Neural progenitor cell (in vitro differentiated cells): ENCODE results near the gene TMTC3. TPM values are rescaled to one million over a fixed set of nuclear protein-coding genes. Genes with fewer than 3 reads are reported as not detected.

Experiments used
- DNase-seq: peaks from one replicate; pipeline ENCODE4 v3.0.0-alpha.2; 2016; ENCODE audit warnings: low spot score
- H2AFZ ChIP-seq: fragments of 200-600 bp; sonication (generic); replicated peaks from 2 replicates; pipeline ENCODE4 v1.6.1; 2016; ENCODE audit warnings: antibody characterized with exemption
- H3F3A ChIP-seq: fragments of 200-600 bp; sonication (generic); 2 replicates; pipeline ENCODE4 v1.6.1; 2016; ENCODE audit warnings: antibody characterized with exemption, low read depth
- H3K27ac ChIP-seq: fragments of 200-600 bp; sonication (generic); 2 replicates; pipeline ENCODE4 v1.5.1; 2016; ENCODE audit warnings: mild to moderate bottlenecking
- H3K27me3 ChIP-seq: fragments of 200-600 bp; sonication (generic); 2 replicates; pipeline ENCODE4 v1.6.1; 2016; ENCODE audit warnings: mild to moderate bottlenecking, moderate library complexity
- H3K36me3 ChIP-seq: fragments of 200-600 bp; sonication (generic); 2 replicates; pipeline ENCODE4 v1.5.1; 2016
- H3K4me1 ChIP-seq: fragments of 200-600 bp; sonication (generic); 2 replicates; pipeline ENCODE4 v1.6.1; 2016; ENCODE audit warnings: mixed run types
- H3K4me2 ChIP-seq: fragments of 200-600 bp; sonication (generic); 2 replicates; pipeline ENCODE4 v1.6.1; 2016
- H3K4me3 ChIP-seq: fragments of 200-600 bp; sonication (generic); 2 replicates; pipeline ENCODE4 v1.5.1; 2016
- H3K79me2 ChIP-seq: fragments of 200-600 bp; sonication (generic); 2 replicates; pipeline ENCODE4 v1.6.1; 2016; ENCODE audit warnings: low read depth
- H3K9ac ChIP-seq: fragments of 200-600 bp; sonication (generic); 2 replicates; pipeline ENCODE4 v1.6.1; 2016
- H3K9me3 ChIP-seq: fragments of 200-600 bp; sonication (generic); 2 replicates; pipeline ENCODE4 v1.5.1; 2016; ENCODE audit warnings: low read depth
- H4K20me1 ChIP-seq: fragments of 200-600 bp; sonication (generic); 2 replicates; pipeline ENCODE4 v1.6.1; 2016; ENCODE audit warnings: low read depth
- H3K27ac Mint-ChIP-seq: 3 replicates; pipeline ENCODE4 v1.8.0; 2021; ENCODE audit warnings: mixed read lengths
- H3K27me3 Mint-ChIP-seq: 2 replicates; pipeline ENCODE4 v1.8.0; 2022; ENCODE audit warnings: low read depth, mild to moderate bottlenecking, inconsistent platforms, moderate library complexity, mixed read lengths; ENCODE audit not compliant: insufficient read depth
- H3K36me3 Mint-ChIP-seq: 3 replicates; pipeline ENCODE4 v1.8.0; 2021; ENCODE audit warnings: mixed read lengths
- H3K4me1 Mint-ChIP-seq: 3 replicates; pipeline ENCODE4 v1.8.0; 2021; ENCODE audit warnings: mixed read lengths
- H3K4me3 Mint-ChIP-seq: 3 replicates; pipeline ENCODE4 v1.8.0; 2021; ENCODE audit warnings: mild to moderate bottlenecking, moderate library complexity, mixed read lengths
- H3K9me3 Mint-ChIP-seq: 3 replicates; pipeline ENCODE4 v1.8.0; 2020; ENCODE audit warnings: mixed read lengths
- CTCF ChIP-seq: fragments of 200-600 bp; sonication (generic); IDR thresholded peaks from 2 replicates; pipeline ENCODE4 v1.5.1; 2017; ENCODE audit warnings: antibody characterized with exemption, mild to moderate bottlenecking
- EZH2 ChIP-seq: fragments of 200-600 bp; sonication (generic); IDR thresholded peaks from 2 replicates; pipeline ENCODE4 v1.6.1; 2017; ENCODE audit warnings: antibody characterized with exemption, mild to moderate bottlenecking, moderate library complexity
- EZH2phosphoT487 ChIP-seq: fragments of 200-600 bp; sonication (generic); IDR thresholded peaks from 2 replicates; pipeline ENCODE4 v1.6.1; 2017; ENCODE audit warnings: antibody characterized with exemption
- total RNA-seq: library from RNA; depleted of rRNA; stranded (reverse); fragments of >200 nt; gene quantifications from 2 replicates; pipeline ENCODE4 v1.2.3, GENCODE V29; 2015; ENCODE audit warnings: low replicate concordance

The TMTC3 gene
- total RNA-seq, 1 donor from 2014 or later: 38.9 TPM

- TF ChIP-seq EZH2phosphoT487: no peak
- no peak for TF ChIP-seq CTCF
- TF ChIP-seq EZH2: no peak
- Histone ChIP-seq H3K79me2 (peaks cover 69% of the 10 kb centered on the region), H3K4me1 (peaks cover 38% of the 10 kb centered on the region), H4K20me1 (peaks cover 3% of the 10 kb centered on the region), H3F3A (no peaks in the 10 kb centered on the region), H3K9me3 (no peaks in the 10 kb centered on the region), H3K4me3 (no peak overlapping the region), H2AFZ (no peak overlapping the region), H3K36me3 (no peaks in the 10 kb centered on the region), H3K27me3 (no peaks in the 10 kb centered on the region), H3K27ac (no peak overlapping the region), H3K4me2 (peak overlapping the region; percentile 20), H3K9ac (no peak overlapping the region)
- peaks cover 4% of the 10 kb centered on the region for H3K36me3 Mint-ChIP-seq
- H3K4me3 Mint-ChIP-seq: no peak overlapping the region
- no peak overlapping the region for H3K27ac Mint-ChIP-seq
- no peaks in the 10 kb centered on the region for H3K27me3 Mint-ChIP-seq
- no peaks in the 10 kb centered on the region for H3K9me3 Mint-ChIP-seq
- DNase-seq: no peak
- H3K4me1 Mint-ChIP-seq: peaks cover 30% of the 10 kb centered on the region
Observed at GRCh38 chr12:88145567-88146505, 3.7 kb downstream of the TMTC3 start.

GRCh38 chr12:88150063-88150462 is 8.0 kb downstream of the TMTC3 start:
- H3K4me3 ChIP-seq: no peak overlapping the region
- Mint-ChIP-seq H3K9me3 (no peaks in the 10 kb centered on the region), H3K4me1 (peaks cover 12% of the 10 kb centered on the region), H3K4me3 (no peak overlapping the region), H3K27me3 (no peaks in the 10 kb centered on the region), H3K27ac (no peak overlapping the region), H3K36me3 (peaks cover 4% of the 10 kb centered on the region)
- no peak for DNase-seq
- H3K79me2 ChIP-seq: peaks cover 48% of the 10 kb centered on the region
- peaks cover 15% of the 10 kb centered on the region for H3K4me1 ChIP-seq
- no peak overlapping the region for H3K4me2 ChIP-seq
- peaks cover 5% of the 10 kb centered on the region for H4K20me1 ChIP-seq
- H3K36me3 ChIP-seq: no peaks in the 10 kb centered on the region
- no peaks in the 10 kb centered on the region for H3F3A ChIP-seq
- H2AFZ ChIP-seq: no peak overlapping the region
- TF ChIP-seq EZH2phosphoT487 (no peak), CTCF (no peak), EZH2 (no peak)
- H3K9me3 ChIP-seq: no peaks in the 10 kb centered on the region
- no peak overlapping the region for H3K27ac ChIP-seq
- no peaks in the 10 kb centered on the region for H3K27me3 ChIP-seq
- no peak overlapping the region for H3K9ac ChIP-seq

GRCh38 chr12:88153959-88154358 is 11.9 kb downstream of the TMTC3 start:
- Mint-ChIP-seq H3K27ac (no peak overlapping the region), H3K4me1 (no peaks in the 10 kb centered on the region)
- H3K4me3 ChIP-seq: no peak overlapping the region

More at GRCh38 chr12:88153959-88154358, 11.9 kb downstream of the TMTC3 start:
- no peak overlapping the region for H2AFZ ChIP-seq
- no peaks in the 10 kb centered on the region for H3K36me3 ChIP-seq
- peaks cover 7% of the 10 kb centered on the region for H3K36me3 Mint-ChIP-seq
- H3K4me2 ChIP-seq: no peak overlapping the region
- H3K9ac ChIP-seq: no peak overlapping the region
- peaks cover 3% of the 10 kb centered on the region for H3K4me1 ChIP-seq
- peaks cover 12% of the 10 kb centered on the region for H3K79me2 ChIP-seq
- peaks cover 5% of the 10 kb centered on the region for H4K20me1 ChIP-seq
- H3F3A ChIP-seq: no peaks in the 10 kb centered on the region
- H3K27me3 ChIP-seq: no peaks in the 10 kb centered on the region
- H3K27ac ChIP-seq: no peak overlapping the region
- no peaks in the 10 kb centered on the region for H3K9me3 Mint-ChIP-seq
- DNase-seq: peak; percentile 9
- H3K27me3 Mint-ChIP-seq: no peaks in the 10 kb centered on the region
- no peaks in the 10 kb centered on the region for H3K9me3 ChIP-seq
- no peak for TF ChIP-seq EZH2phosphoT487
- TF ChIP-seq CTCF: peak; percentile 42
- no peak for TF ChIP-seq EZH2
- no peak overlapping the region for H3K4me3 Mint-ChIP-seq
